ENCODE data around the gene MYO1F.
"Not testable (repeated sequence)": the region's sequence is repeated elsewhere in the genome, so short reads cannot be mapped to it uniquely, and the experiment has no call there.

The MYO1F gene

DNA sequence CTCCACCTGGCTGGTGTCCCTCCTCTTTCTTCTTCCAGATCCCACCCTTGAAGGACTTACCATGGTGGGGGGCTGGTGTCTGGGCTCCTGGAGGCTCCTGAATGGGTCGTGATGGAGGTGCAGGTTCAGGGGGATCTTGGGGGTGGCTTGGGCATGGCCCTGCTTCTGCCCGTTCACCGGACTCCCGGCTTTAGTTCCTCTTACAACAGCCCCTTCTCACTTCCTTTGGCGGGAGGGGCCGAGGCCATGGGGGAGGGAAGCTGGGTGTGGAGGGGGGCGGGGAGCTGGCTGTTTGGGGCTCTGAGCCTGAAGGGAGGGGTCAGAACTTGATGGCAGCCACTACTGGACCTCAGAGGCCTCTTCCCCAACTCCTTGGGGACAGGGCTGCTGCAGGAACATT is at the start of gene MYO1F:
Gene MYO1F, minus strand, starts transcription at position 196 of the 400 bp plus-strand sequence. Its CDS starts 133 bp downstream, at position 63.
- no peak for DNase-seq

DNA sequence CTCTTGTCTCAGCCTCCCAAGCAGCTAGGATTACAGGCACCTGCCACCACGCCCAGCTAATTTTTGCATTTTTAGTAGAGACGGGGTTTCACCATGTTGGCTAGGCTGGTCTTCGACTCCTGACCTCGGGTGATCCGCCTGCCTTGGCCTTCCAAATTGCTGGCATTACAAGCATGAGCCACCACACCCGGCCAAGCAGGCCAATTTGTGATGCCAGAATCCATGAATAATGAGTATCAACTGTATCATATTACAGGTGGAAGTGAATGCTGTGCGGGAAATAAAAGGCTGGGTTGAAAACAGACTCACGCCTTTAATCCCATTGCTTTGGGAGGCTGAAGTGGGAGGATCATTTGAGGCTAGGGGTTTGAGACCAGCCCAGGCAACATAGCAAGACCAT is 49.6 kb upstream of the MYO1F start:
- DNase-seq: no peak

GRCh38 chr19:8622886-8623285 is 45.6 kb upstream of the MYO1F start:
- not testable (repeated sequence) for DNase-seq

GRCh38 chr19:8618751-8619150 is 41.5 kb upstream of the MYO1F start:
- no peak for DNase-seq

DNA sequence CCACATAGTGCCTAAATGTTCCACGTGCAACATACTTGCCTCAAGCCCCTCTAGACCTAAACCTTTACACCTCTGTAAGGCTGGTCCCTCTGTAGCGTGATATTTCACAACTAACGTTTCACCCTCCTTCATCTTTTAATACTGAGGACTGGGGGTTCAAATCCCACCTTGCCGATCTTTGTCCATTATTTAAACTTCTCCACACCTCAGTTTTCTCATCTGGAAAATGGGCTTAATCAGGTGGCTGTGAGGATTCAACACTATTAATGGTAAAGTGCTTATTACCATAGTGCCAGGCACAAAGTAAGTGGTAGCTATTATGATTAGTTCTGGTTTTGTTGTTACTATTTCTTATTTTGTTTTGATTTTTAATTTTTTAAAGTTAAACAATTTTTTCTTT is 40.7 kb upstream of the MYO1F start:
- no peak for DNase-seq

DNA sequence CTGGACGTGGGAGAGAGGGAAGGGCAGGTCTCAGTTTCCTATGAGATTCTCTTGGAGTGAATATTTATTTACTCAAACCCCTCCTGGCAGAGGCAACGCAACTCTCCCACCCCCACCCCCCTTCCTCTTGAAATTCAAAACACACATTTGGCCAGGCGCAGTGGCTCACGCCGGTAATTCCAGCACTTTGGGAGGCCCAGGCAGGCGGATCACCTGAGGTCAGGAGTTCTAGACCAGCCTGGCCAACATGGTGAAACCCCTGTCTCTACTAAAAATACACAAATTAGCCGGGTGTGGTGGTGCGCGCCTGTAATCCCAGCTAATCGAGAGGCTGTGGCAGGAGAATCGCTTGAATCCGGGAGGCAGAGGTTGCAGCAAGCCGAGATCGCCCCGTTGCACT is 40.1 kb upstream of the MYO1F start:
- not testable (repeated sequence) for DNase-seq

DNA sequence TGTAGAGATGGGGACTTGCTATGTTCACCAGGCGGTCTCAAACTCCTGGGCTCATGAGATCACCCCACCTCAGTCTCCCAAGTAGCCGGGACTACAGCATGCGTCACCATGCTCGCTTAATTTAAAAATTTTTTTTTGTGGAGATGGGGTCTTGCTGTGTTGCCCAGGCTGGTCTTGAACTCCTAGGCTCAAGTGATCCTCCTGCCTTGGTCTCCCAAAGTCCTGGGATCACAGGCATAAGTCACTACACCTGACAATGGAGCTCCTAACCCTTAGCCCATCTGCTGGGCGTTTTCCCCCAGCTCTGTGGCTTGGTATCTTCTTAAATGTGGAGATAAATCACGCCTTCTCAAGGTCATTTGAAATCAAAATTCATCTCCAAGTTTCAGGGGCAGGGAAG is 39.6 kb upstream of the MYO1F start:
- no peak for DNase-seq

DNA sequence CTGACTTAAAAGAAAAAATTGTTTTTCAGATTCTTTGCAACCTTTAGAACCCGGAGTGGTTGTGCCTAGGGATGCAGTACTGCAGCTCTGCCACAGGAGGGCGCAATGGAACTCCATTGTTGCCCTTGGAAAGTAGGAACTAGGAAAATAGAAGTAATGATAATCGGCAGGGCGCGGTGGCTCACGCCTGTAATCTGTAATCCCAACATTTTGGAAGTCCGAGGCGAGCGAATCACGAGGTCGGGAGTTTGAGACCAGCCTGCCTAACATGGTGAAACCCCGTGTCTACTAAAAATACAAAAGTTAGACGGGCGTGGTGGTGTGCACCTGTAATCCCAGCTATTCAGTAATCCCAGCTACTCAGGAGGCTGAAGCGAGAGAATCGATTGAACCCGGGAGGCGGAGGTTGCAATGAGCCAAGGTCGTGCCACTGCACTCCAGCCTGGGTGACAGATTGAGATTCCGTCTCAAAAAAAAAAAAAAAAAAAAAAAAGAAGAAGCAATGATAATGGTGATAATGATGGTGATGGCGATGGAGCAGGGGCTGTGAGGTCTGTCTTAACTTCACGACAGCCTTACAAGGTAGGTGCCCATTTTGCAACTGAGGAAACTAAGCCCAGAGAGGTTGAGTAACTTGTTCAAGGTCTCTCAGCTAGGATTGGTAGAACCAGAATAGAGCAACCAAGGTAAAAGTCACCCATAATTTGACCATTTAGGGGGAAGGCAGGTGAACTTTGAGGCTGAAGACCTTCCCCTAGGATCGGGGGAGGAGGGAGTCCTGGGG is 38.8 kb upstream of the MYO1F start:
- DNase-seq: peak; percentile 65

DNA sequence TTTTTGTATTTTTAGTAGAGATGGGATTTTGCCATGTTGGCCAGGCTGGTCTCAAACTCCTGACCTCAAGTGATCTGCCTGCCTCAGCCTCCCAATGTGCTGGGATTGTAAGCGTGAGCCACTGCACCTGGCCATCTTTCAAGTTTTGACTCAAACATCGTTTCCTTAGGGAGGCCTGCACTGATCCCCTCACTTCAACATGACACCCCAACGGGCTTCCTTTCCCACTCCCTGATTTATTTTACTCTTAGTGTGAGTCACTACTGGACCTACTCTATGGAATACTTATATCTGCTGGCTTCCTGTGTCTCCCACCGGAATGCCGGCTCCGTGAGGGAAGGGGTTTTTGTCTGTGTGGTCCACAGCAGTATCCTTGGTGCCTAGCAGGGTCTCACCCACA is 37.8 kb upstream of the MYO1F start:
- DNase-seq: no peak

DNA sequence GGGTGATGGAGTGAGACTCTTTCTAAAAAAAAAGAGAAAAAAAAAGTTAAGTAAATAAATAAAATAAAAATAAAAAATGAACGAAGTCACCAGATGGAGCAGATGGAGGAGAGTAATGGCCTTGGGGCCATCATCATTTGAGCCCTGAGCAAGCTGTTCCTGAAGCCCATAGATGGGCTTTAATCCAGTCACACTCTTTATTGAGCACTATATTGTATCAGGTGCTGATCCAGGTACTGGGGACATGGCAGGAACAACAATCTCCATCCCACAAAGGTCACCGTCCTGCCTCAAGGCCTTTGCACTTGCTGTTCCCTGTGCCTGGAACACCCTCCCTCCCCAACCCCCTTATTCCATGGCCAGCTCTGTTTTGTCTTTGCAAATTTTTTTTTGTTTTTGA is 37.2 kb upstream of the MYO1F start:
- no peak for DNase-seq

DNA sequence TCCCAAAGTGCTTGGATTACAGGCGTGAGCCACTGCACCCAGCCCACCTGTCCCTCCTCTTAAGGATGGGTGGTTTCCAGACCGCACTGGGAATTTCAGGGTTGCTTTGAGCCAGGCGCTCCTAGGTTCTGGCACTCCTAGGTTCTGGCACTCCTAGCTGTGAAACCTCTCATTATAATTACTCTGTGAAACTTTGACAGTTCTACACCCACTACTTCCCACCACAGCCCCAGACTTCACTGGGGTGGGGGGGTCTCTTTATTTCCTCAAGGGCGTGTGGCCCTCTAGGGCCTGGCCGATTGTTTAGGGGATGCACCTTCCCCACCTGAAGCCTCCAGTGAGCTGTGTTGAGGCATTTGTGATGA is 35.5 kb upstream of the MYO1F start:
- DNase-seq: no peak

DNA sequence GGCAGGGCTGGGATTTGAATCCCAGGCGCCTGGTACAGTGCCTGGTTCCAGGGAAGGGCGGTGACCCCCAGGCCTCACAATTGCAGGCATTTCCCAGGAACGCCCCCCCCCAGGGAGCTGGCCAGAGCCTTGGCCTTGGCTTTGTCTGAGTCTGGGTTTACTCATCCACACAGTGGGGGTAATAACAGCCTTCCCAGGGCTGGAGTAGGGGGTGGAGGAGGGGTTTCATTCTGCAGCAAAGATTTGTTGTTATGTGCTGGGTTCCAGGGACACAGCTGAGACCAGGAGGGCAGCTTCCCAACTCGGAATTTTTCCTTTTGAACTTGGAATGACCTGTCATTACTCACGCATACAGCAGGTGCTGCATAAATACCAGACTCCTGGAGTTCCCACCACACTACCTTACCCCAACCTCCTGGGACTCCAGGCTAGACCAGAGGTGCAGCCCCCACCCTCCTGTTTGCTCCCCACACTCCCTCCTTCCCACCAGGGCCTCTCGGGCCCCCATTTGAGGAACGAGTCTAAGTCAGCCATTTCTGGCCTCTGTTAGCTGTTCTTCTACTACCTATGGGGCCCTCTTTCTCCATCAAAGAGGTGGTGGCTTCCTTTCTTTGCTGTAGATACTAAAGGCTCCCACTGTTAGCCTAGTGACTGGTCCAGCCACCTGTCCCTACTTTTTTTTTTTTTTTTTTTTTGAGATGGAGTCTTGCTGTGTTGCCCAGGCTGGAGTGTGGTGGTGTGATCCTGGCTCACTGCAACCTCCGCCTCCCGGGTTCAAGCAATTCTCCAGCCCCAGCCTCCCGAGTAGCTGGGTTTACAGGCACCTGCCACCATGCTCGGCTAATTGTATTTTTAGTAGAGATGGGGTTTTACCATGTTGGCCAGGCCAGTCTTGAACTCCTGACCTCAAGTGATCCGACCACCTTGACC is 34.9 kb upstream of the MYO1F start:
- no peak for DNase-seq

GRCh38 chr19:8611391-8611876 is 34.2 kb upstream of the MYO1F start:
- DNase-seq: no peak

- no peak for DNase-seq
Observed at GRCh38 chr19:8610936-8611300, 33.7 kb upstream of the MYO1F start.

DNA sequence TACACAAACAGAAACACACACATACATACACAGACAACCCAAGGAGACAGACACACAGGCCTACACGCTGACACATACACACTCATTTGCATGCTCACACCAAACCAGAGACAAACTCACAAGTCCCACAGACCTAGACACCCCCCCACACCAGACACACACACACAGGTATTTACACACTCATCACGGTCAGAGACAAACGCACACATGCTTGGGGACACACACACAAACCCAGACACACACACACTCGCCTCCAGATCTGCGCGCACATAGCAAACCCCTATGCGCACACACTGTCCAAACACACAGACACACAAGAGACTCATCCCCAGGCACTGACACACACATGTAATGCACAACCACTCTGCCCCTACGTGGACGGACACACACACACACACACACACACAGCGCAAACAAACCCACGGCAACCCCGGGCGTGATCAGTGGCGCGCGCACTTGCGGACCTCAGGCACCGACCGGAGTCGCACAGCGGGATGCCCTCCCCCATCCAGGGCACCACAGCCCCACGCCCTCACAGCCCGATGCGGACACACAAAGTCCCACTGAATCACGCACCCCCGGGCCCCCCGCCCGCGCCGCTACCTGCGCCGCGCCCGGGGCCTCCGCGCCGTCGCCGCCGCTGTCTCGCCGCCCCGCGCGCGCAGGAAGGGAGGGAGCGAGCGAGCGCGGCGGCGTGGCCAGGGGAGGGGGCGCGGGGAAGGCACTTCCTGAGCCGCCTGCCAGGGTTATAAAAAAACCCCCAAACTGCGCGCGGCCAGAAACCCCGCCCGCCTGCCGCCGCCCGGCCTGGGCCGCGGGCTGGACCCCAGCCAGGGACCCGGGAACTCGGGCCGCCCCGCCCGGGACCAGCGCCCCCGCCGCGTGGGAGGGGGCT is 33.0 kb upstream of the MYO1F start, which contains the start of gene ADAMTS10:
Gene ADAMTS10, minus strand, starts transcription at position 675 of the 895 bp plus-strand sequence. CDS start 5,005 bp downstream, outside the sequence.
- DNase-seq: peak; percentile 48

DNA sequence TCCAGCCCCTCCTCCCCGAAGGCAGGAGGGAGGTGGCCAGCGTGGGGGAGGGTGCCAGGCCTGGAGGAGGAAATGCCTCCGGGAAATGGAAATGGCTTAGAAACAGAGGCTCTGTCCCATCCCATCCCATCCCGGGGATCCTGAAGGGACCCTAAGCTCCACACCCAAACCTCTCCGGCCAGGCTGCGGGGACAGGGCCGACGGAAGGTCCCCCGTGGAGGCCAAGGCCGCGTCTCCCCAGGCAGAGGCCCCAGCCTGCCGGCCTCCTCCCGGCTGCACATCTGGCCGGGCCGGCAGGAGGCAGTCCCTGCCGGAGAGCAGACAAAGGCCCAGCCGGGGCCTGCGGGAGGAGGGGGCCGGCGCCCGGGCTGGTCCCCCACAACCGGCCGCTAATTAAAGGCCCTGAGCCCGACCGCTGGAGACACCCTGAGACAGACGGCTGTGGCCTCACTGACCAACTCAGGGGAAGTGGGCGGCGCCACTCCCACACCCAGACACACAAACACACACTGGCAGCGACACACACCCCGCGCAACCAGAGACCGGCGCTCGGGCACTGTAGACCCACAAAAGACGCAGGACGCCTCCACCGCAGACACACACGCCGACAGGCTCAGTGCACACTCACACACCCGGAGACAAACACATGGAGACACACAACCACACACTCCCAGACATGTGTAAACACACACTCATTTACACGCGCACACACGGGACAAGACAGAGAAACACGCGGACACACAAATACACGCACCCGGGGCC is 32.2 kb upstream of the MYO1F start:
- peak; percentile 22 for DNase-seq

DNA sequence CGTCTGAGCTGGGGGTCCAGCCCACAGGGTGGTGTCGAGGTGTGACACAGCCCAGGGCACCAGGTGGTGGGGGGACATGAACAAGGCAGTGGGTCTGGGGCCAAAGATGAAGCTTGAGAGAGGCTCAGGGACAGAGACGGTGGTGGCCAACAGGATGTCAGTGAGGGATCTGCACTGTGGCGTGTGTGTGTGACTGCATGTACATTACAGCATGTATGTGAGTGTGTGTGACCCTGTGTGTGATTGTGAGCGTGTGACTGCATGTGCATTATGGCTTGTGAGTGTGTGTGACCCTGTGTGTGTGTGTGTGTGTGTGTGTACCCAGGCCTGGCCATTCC is 31.7 kb upstream of the MYO1F start:
- no peak for DNase-seq

- DNase-seq: no peak
Observed at GRCh38 chr19:8607386-8607785, 30.1 kb upstream of the MYO1F start.

- no peak for DNase-seq
Observed at GRCh38 chr19:8605514-8605913, 28.3 kb upstream of the MYO1F start.

DNA sequence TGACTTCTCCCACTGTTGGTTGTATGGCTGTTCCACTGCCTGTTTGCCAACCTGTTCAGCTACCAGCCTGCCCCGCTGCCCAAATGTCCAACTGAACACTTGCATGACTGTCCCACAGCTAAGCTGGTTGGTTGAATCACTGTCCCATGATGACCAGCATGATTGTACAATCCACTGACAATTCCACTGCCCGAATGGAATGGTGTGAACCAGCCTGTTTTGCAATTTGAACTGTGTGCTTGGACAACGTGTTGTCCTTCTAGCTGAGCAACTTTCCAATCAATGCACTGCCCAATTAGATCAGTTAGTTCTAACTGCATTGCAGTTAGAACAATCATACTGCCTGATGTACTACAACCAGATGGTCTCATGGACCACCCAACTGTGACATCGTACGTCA is 24.6 kb upstream of the MYO1F start:
- no peak for DNase-seq

DNA sequence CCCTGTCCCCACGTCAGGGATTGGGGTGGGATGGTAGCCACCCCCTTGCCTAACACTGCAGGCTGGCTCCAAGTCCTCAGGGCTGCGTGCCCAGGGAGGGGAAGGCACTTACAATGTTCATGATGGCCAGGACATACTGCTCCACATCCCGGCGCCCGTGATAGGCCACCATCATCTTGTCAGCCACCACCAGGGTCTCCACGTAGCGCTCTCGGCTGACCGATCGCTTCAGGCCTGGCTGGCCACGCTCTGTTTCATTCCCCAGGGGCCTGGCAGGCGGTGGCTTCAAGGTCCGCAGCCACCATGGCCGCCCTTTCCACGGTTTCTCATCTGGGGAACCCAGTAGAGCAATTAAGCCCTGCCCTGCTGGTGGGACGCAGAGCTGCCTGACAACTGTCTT is 23.6 kb upstream of the MYO1F start:
- no peak for DNase-seq

DNA sequence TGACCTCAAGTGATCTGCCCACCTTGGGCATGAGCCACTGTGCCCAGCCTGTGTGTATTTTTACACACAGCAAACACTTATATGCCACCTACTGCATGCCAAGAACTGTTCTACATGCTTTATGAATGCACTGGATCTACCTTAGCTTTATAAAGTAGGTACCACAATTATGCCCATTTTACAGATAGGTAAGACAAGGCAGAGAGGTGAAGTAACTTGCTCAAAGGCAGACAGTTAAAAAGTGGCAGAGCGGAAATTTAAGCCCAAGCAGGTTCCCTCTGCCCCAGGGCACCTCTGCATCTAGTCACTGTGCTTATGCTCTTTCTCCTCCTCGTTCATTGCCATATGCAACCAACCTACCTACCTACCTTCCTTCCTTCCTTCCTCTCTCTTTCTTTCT is 22.8 kb upstream of the MYO1F start:
- no peak for DNase-seq

Data from activated naive CD4-positive, alpha-beta T cell treated with Interleukin-2 at 50 U/mL for 16 hours (primary cell).